OCI-LY1 (cell line): ENCODE results near the gene PHOX2A.

Experiments
- H2AFZ ChIP-seq: fragments of 200-600 bp; sonication (generic), shearing (Covaris generic); 2 replicates; pipeline ENCODE4 v1.6.0; 2014; ENCODE audit warnings: antibody characterized with exemption, mild to moderate bottlenecking, low read length
- H3F3A ChIP-seq: fragments of 200-600 bp; sonication (generic), shearing (Covaris generic); 2 replicates; pipeline ENCODE4 v1.6.0; 2014; ENCODE audit warnings: mild to moderate bottlenecking, antibody characterized with exemption, low read length, moderate library complexity; ENCODE audit not compliant: insufficient read depth
- H3K27ac ChIP-seq: fragments of 200-600 bp; sonication (generic); 2 replicates; pipeline ENCODE4 v1.5.1; 2014; ENCODE audit warnings: low read length, mixed run types, mild to moderate bottlenecking, low read depth; ENCODE audit not compliant: poor library complexity, severe bottlenecking
- H3K27me3 ChIP-seq: fragments of 200-600 bp; sonication (generic); 2 replicates; pipeline ENCODE4 v1.6.0; 2014; ENCODE audit warnings: antibody characterized with exemption, mild to moderate bottlenecking, low read length, moderate library complexity; ENCODE audit not compliant: insufficient read depth
- H3K36me3 ChIP-seq: fragments of 200-600 bp; sonication (generic); 2 replicates; pipeline ENCODE4 v1.6.1; 2014; ENCODE audit warnings: mild to moderate bottlenecking, antibody characterized with exemption, low read length, moderate library complexity, mixed read lengths; ENCODE audit not compliant: insufficient read depth
- H3K4me1 ChIP-seq: fragments of 200-600 bp; sonication (generic); 2 replicates; pipeline ENCODE4 v1.5.1; 2014; ENCODE audit warnings: mild to moderate bottlenecking, low read length, moderate library complexity; ENCODE audit not compliant: insufficient read depth, severe bottlenecking
- H3K4me2 ChIP-seq: fragments of 200-600 bp; sonication (generic), shearing (Covaris generic); 2 replicates; pipeline ENCODE4 v1.6.1; 2014; ENCODE audit warnings: low read length
- H3K4me3 ChIP-seq: fragments of 200-600 bp; sonication (generic); 2 replicates; pipeline ENCODE4 v1.5.1; 2014; ENCODE audit warnings: low read length, low read depth, mild to moderate bottlenecking, mixed read lengths; ENCODE audit not compliant: poor library complexity, severe bottlenecking
- H3K79me2 ChIP-seq: fragments of 200-600 bp; shearing (Covaris generic); 2 replicates; pipeline ENCODE4 v1.6.1; 2016; ENCODE audit warnings: mixed run types, low read length, mixed read lengths; ENCODE audit not compliant: insufficient read depth
- H3K9ac ChIP-seq: fragments of 200-600 bp; sonication (generic), shearing (Covaris generic); 2 replicates; pipeline ENCODE4 v1.6.1; 2014; ENCODE audit warnings: mild to moderate bottlenecking, low read length, mixed read lengths
- H3K9me2 ChIP-seq: fragments of 200-600 bp; sonication (generic), shearing (Covaris generic); 2 replicates; pipeline ENCODE4 v1.6.1; 2014; ENCODE audit warnings: low read depth, mild to moderate bottlenecking, low read length, mixed read lengths
- H3K9me3 ChIP-seq: fragments of 200-600 bp; shearing (Covaris generic); 2 replicates; pipeline ENCODE4 v1.6.1; 2014; ENCODE audit warnings: low read length, mixed read lengths
- H4K20me1 ChIP-seq: fragments of 200-600 bp; sonication (generic), shearing (Covaris generic); 2 replicates; pipeline ENCODE4 v1.6.0; 2016; ENCODE audit warnings: mild to moderate bottlenecking, low read length; ENCODE audit not compliant: insufficient read depth
- CTCF ChIP-seq: fragments of 200-600 bp; sonication (generic), shearing (Covaris generic); IDR thresholded peaks from 2 replicates; pipeline ENCODE4 v1.5.1; 2017; ENCODE audit warnings: mild to moderate bottlenecking, antibody characterized with exemption, low read length, moderate library complexity, mixed read lengths
- EZH2 ChIP-seq: fragments of 200-600 bp; sonication (generic), shearing (Covaris generic); IDR thresholded peaks from 2 replicates; pipeline ENCODE4 v1.8.0; 2017; ENCODE audit warnings: borderline replicate concordance, mixed run types, mild to moderate bottlenecking, antibody characterized with exemption, low read length, moderate library complexity, mixed read lengths

The PHOX2A gene

GRCh38 chr11:72238492-72239312 is 5.3 kb downstream of the PHOX2A start:
- Histone ChIP-seq H3K4me1 (no peaks in the 10 kb centered on the region), H3F3A (no peaks in the 10 kb centered on the region), H4K20me1 (no peaks in the 10 kb centered on the region), H3K27me3 (no peaks in the 10 kb centered on the region), H3K9ac (no peak overlapping the region), H3K36me3 (peaks cover 50% of the 10 kb centered on the region), H3K27ac (no peak overlapping the region), H3K9me3 (no peaks in the 10 kb centered on the region), H3K9me2 (no peaks in the 10 kb centered on the region), H3K4me3 (no peak overlapping the region), H3K79me2 (no peaks in the 10 kb centered on the region), H2AFZ (no peak overlapping the region), H3K4me2 (no peak overlapping the region)
- TF ChIP-seq CTCF (no peak), EZH2 (no peak)

- Histone ChIP-seq H3K79me2 (no peaks in the 10 kb centered on the region), H3F3A (no peaks in the 10 kb centered on the region), H3K27me3 (no peaks in the 10 kb centered on the region), H3K9me3 (no peaks in the 10 kb centered on the region), H3K9me2 (no peaks in the 10 kb centered on the region), H2AFZ (no peak overlapping the region), H3K27ac (no peak overlapping the region), H3K4me3 (no peak overlapping the region), H3K4me1 (no peaks in the 10 kb centered on the region), H3K36me3 (peaks cover 57% of the 10 kb centered on the region), H3K9ac (no peak overlapping the region), H4K20me1 (no peaks in the 10 kb centered on the region), H3K4me2 (no peak overlapping the region)
- TF ChIP-seq EZH2 (no peak), CTCF (peak; percentile 85)
Observed at GRCh38 chr11:72238040-72238450, 5.9 kb downstream of the PHOX2A start.

GRCh38 chr11:72237112-72237931 is 6.7 kb downstream of the PHOX2A start:
- Histone ChIP-seq H3K4me2 (no peak overlapping the region), H3K27me3 (no peaks in the 10 kb centered on the region), H3K9me2 (no peaks in the 10 kb centered on the region), H3F3A (no peaks in the 10 kb centered on the region), H3K9me3 (no peaks in the 10 kb centered on the region), H3K36me3 (peaks cover 63% of the 10 kb centered on the region), H4K20me1 (no peaks in the 10 kb centered on the region), H3K79me2 (no peaks in the 10 kb centered on the region), H3K4me1 (no peaks in the 10 kb centered on the region), H2AFZ (no peak overlapping the region), H3K9ac (no peak overlapping the region), H3K27ac (no peak overlapping the region), H3K4me3 (no peak overlapping the region)
- TF ChIP-seq CTCF (no peak), EZH2 (no peak)
